Endodermal cell (in vitro differentiated cells): Measurements from ENCODE around the gene EPHB3. TPM values are rescaled to one million over a fixed set of nuclear protein-coding genes. Genes with fewer than 3 reads are reported as not detected.

Experiments used
- DNase-seq: peaks from one replicate; pipeline ENCODE4 v3.0.0-alpha.2; 2017
- H3K27ac ChIP-seq: 2 replicates; pipeline ENCODE4 v1.5.1; 2013; ENCODE audit warnings: mild to moderate bottlenecking, low read depth, low read length, moderate library complexity
- H3K27me3 ChIP-seq: 2 replicates; pipeline ENCODE4 v1.6.1; 2013; ENCODE audit warnings: mild to moderate bottlenecking, low read length, moderate library complexity; ENCODE audit not compliant: insufficient read depth, control insufficient read depth, poor library complexity, severe bottlenecking
- H3K36me3 ChIP-seq: 2 replicates; pipeline ENCODE4 v1.7.0; 2013; ENCODE audit warnings: mild to moderate bottlenecking, low read length, moderate library complexity; ENCODE audit not compliant: control insufficient read depth, insufficient read depth
- H3K4me1 ChIP-seq: one replicate; pipeline ENCODE4 v1.7.0; 2013; ENCODE audit warnings: low read length; ENCODE audit not compliant: control insufficient read depth, insufficient read depth
- H3K4me3 ChIP-seq: 2 replicates; pipeline ENCODE4 v1.5.1; 2013; ENCODE audit warnings: mild to moderate bottlenecking, low read length, moderate library complexity
- H3K9ac ChIP-seq: 2 replicates; pipeline ENCODE4 v1.6.1; 2013; ENCODE audit warnings: mild to moderate bottlenecking, low read length, moderate library complexity; ENCODE audit not compliant: poor library complexity, severe bottlenecking; ENCODE audit errors: extremely low read depth
- H3K9me3 ChIP-seq: 2 replicates; pipeline ENCODE4 v1.6.1; 2013; ENCODE audit warnings: mild to moderate bottlenecking, low read length, moderate library complexity; ENCODE audit not compliant: control insufficient read depth
- H3K27ac Mint-ChIP-seq: 2 replicates; pipeline ENCODE4 v1.8.0; 2020; ENCODE audit warnings: mixed read lengths
- H3K27me3 Mint-ChIP-seq: 2 replicates; pipeline ENCODE4 v1.8.0; 2021; ENCODE audit warnings: mild to moderate bottlenecking, mixed read lengths; ENCODE audit not compliant: insufficient read depth
- H3K36me3 Mint-ChIP-seq: 2 replicates; pipeline ENCODE4 v1.8.0; 2020; ENCODE audit warnings: low read depth, mixed read lengths
- H3K4me1 Mint-ChIP-seq: 2 replicates; pipeline ENCODE4 v1.8.0; 2020; ENCODE audit warnings: mixed read lengths
- H3K4me3 Mint-ChIP-seq: 2 replicates; pipeline ENCODE4 v1.8.0; 2020; ENCODE audit warnings: mild to moderate bottlenecking, moderate library complexity, mixed read lengths
- H3K9me3 Mint-ChIP-seq: 2 replicates; pipeline ENCODE4 v1.8.0; 2020; ENCODE audit warnings: mild to moderate bottlenecking, mixed read lengths
- CTCF ChIP-seq: fragments of 200-600 bp; sonication (generic); conservative IDR thresholded peaks from 2 replicates; pipeline ENCODE4 v1.5.0; 2021; ENCODE audit warnings: antibody characterized with exemption, mild to moderate bottlenecking
- WGBS, 2 experiments: methylation state at CpG; one replicate each; pipeline versions ENCODE4 v1.1.5 to v1.1.7; 2013; ENCODE audit warnings: missing lambda C conversion rate in 2 of 2, mixed read lengths in 1 of 2; ENCODE audit not compliant: insufficient coverage in 1 of 2, insufficient read length in 1 of 2; 5-methylcytosine and 5-hydroxymethylcytosine counted together
- total RNA-seq, 2 donors: library from RNA; stranded (reverse); fragmentation: NEBNext Ultra II Directional in 1 of 2; extraction: Animal tissue kit (Norgen Biotek cat#: 25700) in 1 of 2; gene quantifications; 2 replicates in 1 of 2; 3 replicates in 1 of 2; pipeline ENCODE4 v1.2.1, GENCODE V29; 2021

EPHB3 gene
- total RNA-seq, 2 donors from 2014 or later: 32.7 to 36.9 TPM

GRCh38 chr3:184543843-184544512, 17.6 kb upstream of the EPHB3 start:
- Histone ChIP-seq H3K4me1 (no peaks in the 10 kb centered on the region), H3K9ac (no peak overlapping the region), H3K27me3 (peaks cover 5% of the 10 kb centered on the region), H3K27ac (no peak overlapping the region), H3K36me3 (no peaks in the 10 kb centered on the region), H3K9me3 (no peaks in the 10 kb centered on the region), H3K4me3 (no peak overlapping the region)
- Mint-ChIP-seq H3K4me3 (no peak overlapping the region), H3K9me3 (no peaks in the 10 kb centered on the region), H3K27me3 (peaks cover 29% of the 10 kb centered on the region), H3K4me1 (peaks cover 3% of the 10 kb centered on the region), H3K36me3 (no peaks in the 10 kb centered on the region), H3K27ac (no peak overlapping the region)
- WGBS, 2 experiments: 0 to 18% methylated on average over 7 to 17 of the region's 18 CpGs
- peak; percentile 97 for DNase-seq
- peak; percentile 91 for TF ChIP-seq CTCF

- peaks cover 3% of the 10 kb centered on the region for H3K4me1 Mint-ChIP-seq
- no peak overlapping the region for H3K27ac Mint-ChIP-seq
- H3K27me3 Mint-ChIP-seq: peaks cover 29% of the 10 kb centered on the region
- peaks cover 5% of the 10 kb centered on the region for H3K27me3 ChIP-seq
- no peaks in the 10 kb centered on the region for H3K36me3 Mint-ChIP-seq
- H3K9me3 Mint-ChIP-seq: no peaks in the 10 kb centered on the region
- H3K9me3 ChIP-seq: no peaks in the 10 kb centered on the region
- no peak overlapping the region for H3K4me3 Mint-ChIP-seq
- no peak overlapping the region for H3K9ac ChIP-seq
- H3K27ac ChIP-seq: no peak overlapping the region
- DNase-seq: no peak
- TF ChIP-seq CTCF: no peak
- H3K4me1 ChIP-seq: no peaks in the 10 kb centered on the region
- H3K36me3 ChIP-seq: no peaks in the 10 kb centered on the region
- no peak overlapping the region for H3K4me3 ChIP-seq
Observed at GRCh38 chr3:184544513-184544861, 17.1 kb upstream of the EPHB3 start.

GRCh38 chr3:184545769-184546168, 15.8 kb upstream of the EPHB3 start:
- Mint-ChIP-seq H3K27me3 (peaks cover 32% of the 10 kb centered on the region), H3K4me1 (peaks cover 3% of the 10 kb centered on the region), H3K27ac (no peak overlapping the region), H3K36me3 (no peaks in the 10 kb centered on the region), H3K9me3 (no peaks in the 10 kb centered on the region), H3K4me3 (no peak overlapping the region)
- DNase-seq: peak; percentile 20
- Histone ChIP-seq H3K36me3 (no peaks in the 10 kb centered on the region), H3K9me3 (no peaks in the 10 kb centered on the region), H3K9ac (no peak overlapping the region), H3K4me3 (no peak overlapping the region), H3K4me1 (no peaks in the 10 kb centered on the region), H3K27me3 (peaks cover 5% of the 10 kb centered on the region), H3K27ac (no peak overlapping the region)
- WGBS, 2 experiments: 87 to 96% methylated on average over 3 of the region's 3 CpGs
- no peak for TF ChIP-seq CTCF
